Fibroblast of pulmonary artery (primary cell): ENCODE results near the gene CMSS1.

ENCODE experiments used
- DNase-seq: peaks from one replicate; pipeline ENCODE4 v3.0.0-alpha.2; 2010; ENCODE audit warnings: low read depth
- H3K4me3 ChIP-seq: replicated peaks from 2 replicates; pipeline ENCODE4 v1.5.1; 2011; ENCODE audit warnings: low read depth, mild to moderate bottlenecking, control low read depth, low read length, moderate library complexity
- CTCF ChIP-seq: IDR thresholded peaks from 2 replicates; pipeline ENCODE4 v1.5.1; 2011; ENCODE audit warnings: mild to moderate bottlenecking, control low read depth, low read length, inconsistent platforms; ENCODE audit errors: missing control alignments

CMSS1 gene

GRCh38 chr3:99856437-99857220 is 39.0 kb downstream of the CMSS1 start:
- H3K4me3 ChIP-seq: no peak overlapping the region
- TF ChIP-seq CTCF: no peak
- no peak for DNase-seq

GRCh38 chr3:99857278-99857677 is 39.6 kb downstream of the CMSS1 start:
- no peak for TF ChIP-seq CTCF
- H3K4me3 ChIP-seq: no peak overlapping the region
- DNase-seq: no peak

GRCh38 chr3:99858469-99858868 is 40.8 kb downstream of the CMSS1 start:
- no peak for DNase-seq
- TF ChIP-seq CTCF: no peak
- H3K4me3 ChIP-seq: no peak overlapping the region

GRCh38 chr3:99859825-99860224 is 42.2 kb downstream of the CMSS1 start:
- peak; percentile 94 for DNase-seq
- H3K4me3 ChIP-seq: no peak overlapping the region
- no peak for TF ChIP-seq CTCF

- no peak for TF ChIP-seq CTCF
- no peak for DNase-seq
- H3K4me3 ChIP-seq: no peak overlapping the region
Observed at GRCh38 chr3:99861216-99861615, 43.6 kb downstream of the CMSS1 start.

- DNase-seq: no peak
- no peak for TF ChIP-seq CTCF
- no peak overlapping the region for H3K4me3 ChIP-seq
Observed at GRCh38 chr3:99862208-99862607, 44.5 kb downstream of the CMSS1 start.

- H3K4me3 ChIP-seq: no peak overlapping the region
- no peak for TF ChIP-seq CTCF
- DNase-seq: no peak
Observed at GRCh38 chr3:99863002-99863401, 45.3 kb downstream of the CMSS1 start.
